WTC11 (cell line): ENCODE data around the gene RNASE4. TPM values are rescaled to one million over a fixed set of nuclear protein-coding genes. Genes with fewer than 3 reads are reported as not detected.

ENCODE experiments used
- CREM ChIP-seq: sonication (generic); formaldehyde crosslinking; IDR thresholded peaks from 2 replicates; pipeline ENCODE4 v1.8.1; 2022; ENCODE audit warnings: mild to moderate bottlenecking, missing genetic modification reagents, moderate library complexity
- ELF4 ChIP-seq: sonication (generic); formaldehyde crosslinking; IDR thresholded peaks from 2 replicates; pipeline ENCODE4 v1.8.1; 2022; ENCODE audit warnings: low read depth, mild to moderate bottlenecking, moderate library complexity, missing genetic modification reagents
- GABPB1 ChIP-seq: sonication (generic); formaldehyde crosslinking; IDR thresholded peaks from 2 replicates; pipeline ENCODE4 v1.8.1; 2023; ENCODE audit warnings: mild to moderate bottlenecking, missing genetic modification reagents
- GRHL2 ChIP-seq: fragments of 250-450 bp; sonication (Bioruptor Pico); IDR thresholded peaks from 2 replicates; pipeline ENCODE4 v1.8.0; 2022; ENCODE audit warnings: mild to moderate bottlenecking, moderate library complexity; ENCODE audit not compliant: insufficient replicate concordance, severe bottlenecking
- MXD4 ChIP-seq: fragments of 250-450 bp; sonication (Bioruptor Pico); IDR thresholded peaks from 2 replicates; pipeline ENCODE4 v1.8.0; 2021; ENCODE audit warnings: mild to moderate bottlenecking, moderate library complexity, borderline replicate concordance
- NR1H2 ChIP-seq: sonication (generic); formaldehyde crosslinking; IDR thresholded peaks from 2 replicates; pipeline ENCODE4 v1.9.0; 2021; ENCODE audit warnings: mild to moderate bottlenecking, moderate library complexity, missing genetic modification reagents
- PRRX2 ChIP-seq: fragments of 250-450 bp; sonication (Bioruptor Pico); IDR thresholded peaks from 2 replicates; pipeline ENCODE4 v1.8.0; 2021; ENCODE audit warnings: mild to moderate bottlenecking
- RORB ChIP-seq: fragments of 250-450 bp; sonication (Bioruptor Pico); IDR thresholded peaks from 2 replicates; pipeline ENCODE4 v1.9.0; 2021; ENCODE audit warnings: mild to moderate bottlenecking
- SMAD3 ChIP-seq: sonication (generic); formaldehyde crosslinking; IDR thresholded peaks from 2 replicates; pipeline ENCODE4 v1.8.0; 2022; ENCODE audit warnings: missing genetic modification reagents, mild to moderate bottlenecking, borderline replicate concordance
- SMAD4 ChIP-seq: sonication (generic); formaldehyde crosslinking; IDR thresholded peaks from 2 replicates; pipeline ENCODE4 v1.8.0; 2022; ENCODE audit warnings: mild to moderate bottlenecking, missing genetic modification reagents
- SP1 ChIP-seq: sonication (generic); formaldehyde crosslinking; conservative IDR thresholded peaks from 2 replicates; pipeline ENCODE4 v1.8.1; 2022; ENCODE audit warnings: missing genetic modification reagents
- TCF7 ChIP-seq: sonication (generic); formaldehyde crosslinking; IDR thresholded peaks from 2 replicates; pipeline ENCODE4 v1.8.0; 2022; ENCODE audit warnings: mild to moderate bottlenecking, low read depth, missing genetic modification reagents, moderate library complexity
- TEAD4 ChIP-seq: sonication (generic); formaldehyde crosslinking; IDR thresholded peaks from 2 replicates; pipeline ENCODE4 v1.8.0; 2022; ENCODE audit warnings: mild to moderate bottlenecking, missing genetic modification reagents
- ZNF219 ChIP-seq: sonication (generic); formaldehyde crosslinking; IDR thresholded peaks from 2 replicates; pipeline ENCODE4 v1.8.0; 2023; ENCODE audit warnings: missing genetic modification reagents, mild to moderate bottlenecking, borderline replicate concordance
- ZNF232 ChIP-seq: sonication (generic); formaldehyde crosslinking; IDR thresholded peaks from 2 replicates; pipeline ENCODE4 v1.8.0; 2022; ENCODE audit warnings: mild to moderate bottlenecking, missing genetic modification reagents
- total RNA-seq: library from RNA; stranded (reverse); gene quantifications from 3 replicates; pipeline ENCODE4 v1.2.3, GENCODE V29; 2021
- TF ChIP-seq, protein P1 (sequence below): sonication (generic); formaldehyde crosslinking; IDR thresholded peaks from 2 replicates; pipeline ENCODE4 v1.8.1; 2023; ENCODE audit warnings: mild to moderate bottlenecking, moderate library complexity, missing genetic modification reagents
- TF ChIP-seq, protein P2 (sequence below): sonication (generic); formaldehyde crosslinking; IDR thresholded peaks from 2 replicates; pipeline ENCODE4 v1.8.1; 2022; ENCODE audit warnings: low read depth, mild to moderate bottlenecking, moderate library complexity, missing genetic modification reagents, borderline replicate concordance
- TF ChIP-seq, protein P3 (sequence below): sonication (generic); formaldehyde crosslinking; IDR thresholded peaks from 2 replicates; pipeline ENCODE4 v1.8.1; 2023; ENCODE audit warnings: mild to moderate bottlenecking, missing genetic modification reagents
- TF ChIP-seq, protein P4 (sequence below): sonication (generic); formaldehyde crosslinking; IDR thresholded peaks from 2 replicates; pipeline ENCODE4 v1.8.1; 2022; ENCODE audit warnings: low read depth, missing genetic modification reagents, borderline replicate concordance
- TF ChIP-seq, protein P5 (sequence below): sonication (generic); formaldehyde crosslinking; conservative IDR thresholded peaks from 2 replicates; pipeline ENCODE4 v1.8.1; 2022; ENCODE audit warnings: mild to moderate bottlenecking, missing genetic modification reagents
- TF ChIP-seq, protein P6 (sequence below): sonication (generic); formaldehyde crosslinking; IDR thresholded peaks from 2 replicates; pipeline ENCODE4 v1.8.0; 2023; ENCODE audit warnings: missing genetic modification reagents
- TF ChIP-seq, protein P7 (sequence below): sonication (generic); formaldehyde crosslinking; IDR thresholded peaks from 2 replicates; pipeline ENCODE4 v1.8.0; 2023; ENCODE audit warnings: missing genetic modification reagents, mild to moderate bottlenecking, borderline replicate concordance
- TF ChIP-seq, protein P8 (sequence below): fragments of 250-450 bp; sonication (Bioruptor Pico); IDR thresholded peaks from 2 replicates; pipeline ENCODE4 v1.9.0; 2021; ENCODE audit warnings: mild to moderate bottlenecking
- TF ChIP-seq, protein P9 (sequence below): sonication (generic); formaldehyde crosslinking; IDR thresholded peaks from 2 replicates; pipeline ENCODE4 v1.8.0; 2022; ENCODE audit warnings: mild to moderate bottlenecking, missing genetic modification reagents

RNASE4 gene
- total RNA-seq, 1 experiment from 2014 or later = 2.8 TPM

DNA sequence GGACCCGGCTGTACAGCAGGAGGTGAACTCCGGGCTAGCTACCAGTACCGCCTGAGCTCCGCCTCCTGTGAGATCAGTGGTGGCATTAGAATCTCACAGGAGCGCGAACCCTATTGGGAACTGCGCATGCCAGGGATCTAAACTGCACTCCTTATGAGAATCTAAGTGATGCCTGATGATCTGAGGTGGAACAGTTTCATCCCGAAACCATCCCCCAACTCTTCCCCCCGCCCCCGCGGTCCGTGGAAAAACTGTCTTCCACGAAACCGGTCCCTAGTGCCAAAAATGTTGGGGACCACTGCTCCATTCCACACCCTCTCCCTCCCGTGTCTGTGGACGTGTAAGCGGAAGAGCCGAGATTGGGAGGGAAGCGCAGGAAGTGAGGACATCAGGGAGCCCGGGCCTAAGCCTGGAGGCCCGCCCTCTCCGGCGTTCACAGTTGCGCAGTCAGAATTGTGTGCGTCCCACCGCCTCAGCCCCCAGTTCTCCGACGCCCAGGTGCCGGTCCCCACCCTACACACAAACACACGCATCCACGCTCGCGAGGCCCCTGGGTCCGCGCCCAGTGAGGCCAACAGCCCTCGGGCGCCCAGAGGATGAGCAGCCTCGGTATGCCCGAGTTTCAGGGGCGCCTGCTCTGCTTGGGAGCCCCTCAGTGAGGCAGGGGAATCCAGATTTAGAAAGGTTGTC is 1.8 kb upstream of the RNASE4 start (continued):
- TF ChIP-seq, protein P1, sequence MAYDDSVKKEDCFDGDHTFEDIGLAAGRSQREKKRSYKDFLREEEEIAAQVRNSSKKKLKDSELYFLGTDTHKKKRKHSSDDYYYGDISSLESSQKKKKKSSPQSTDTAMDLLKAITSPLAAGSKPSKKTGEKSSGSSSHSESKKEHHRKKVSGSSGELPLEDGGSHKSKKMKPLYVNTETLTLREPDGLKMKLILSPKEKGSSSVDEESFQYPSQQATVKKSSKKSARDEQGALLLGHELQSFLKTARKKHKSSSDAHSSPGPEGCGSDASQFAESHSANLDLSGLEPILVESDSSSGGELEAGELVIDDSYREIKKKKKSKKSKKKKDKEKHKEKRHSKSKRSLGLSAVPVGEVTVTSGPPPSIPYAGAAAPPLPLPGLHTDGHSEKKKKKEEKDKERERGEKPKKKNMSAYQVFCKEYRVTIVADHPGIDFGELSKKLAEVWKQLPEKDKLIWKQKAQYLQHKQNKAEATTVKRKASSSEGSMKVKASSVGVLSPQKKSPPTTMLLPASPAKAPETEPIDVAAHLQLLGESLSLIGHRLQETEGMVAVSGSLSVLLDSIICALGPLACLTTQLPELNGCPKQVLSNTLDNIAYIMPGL = peak; percentile 59; the same call in 1 of the 2 replicates
- TF ChIP-seq, protein P2, sequence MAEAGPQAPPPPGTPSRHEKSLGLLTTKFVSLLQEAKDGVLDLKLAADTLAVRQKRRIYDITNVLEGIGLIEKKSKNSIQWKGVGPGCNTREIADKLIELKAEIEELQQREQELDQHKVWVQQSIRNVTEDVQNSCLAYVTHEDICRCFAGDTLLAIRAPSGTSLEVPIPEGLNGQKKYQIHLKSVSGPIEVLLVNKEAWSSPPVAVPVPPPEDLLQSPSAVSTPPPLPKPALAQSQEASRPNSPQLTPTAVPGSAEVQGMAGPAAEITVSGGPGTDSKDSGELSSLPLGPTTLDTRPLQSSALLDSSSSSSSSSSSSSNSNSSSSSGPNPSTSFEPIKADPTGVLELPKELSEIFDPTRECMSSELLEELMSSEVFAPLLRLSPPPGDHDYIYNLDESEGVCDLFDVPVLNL (CRISPR knock-in tag) = no peak
- TF ChIP-seq, protein P3, sequence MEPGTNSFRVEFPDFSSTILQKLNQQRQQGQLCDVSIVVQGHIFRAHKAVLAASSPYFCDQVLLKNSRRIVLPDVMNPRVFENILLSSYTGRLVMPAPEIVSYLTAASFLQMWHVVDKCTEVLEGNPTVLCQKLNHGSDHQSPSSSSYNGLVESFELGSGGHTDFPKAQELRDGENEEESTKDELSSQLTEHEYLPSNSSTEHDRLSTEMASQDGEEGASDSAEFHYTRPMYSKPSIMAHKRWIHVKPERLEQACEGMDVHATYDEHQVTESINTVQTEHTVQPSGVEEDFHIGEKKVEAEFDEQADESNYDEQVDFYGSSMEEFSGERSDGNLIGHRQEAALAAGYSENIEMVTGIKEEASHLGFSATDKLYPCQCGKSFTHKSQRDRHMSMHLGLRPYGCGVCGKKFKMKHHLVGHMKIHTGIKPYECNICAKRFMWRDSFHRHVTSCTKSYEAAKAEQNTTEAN = no peak
- TF ChIP-seq ZNF232 (CRISPR knock-in tag) = no peak
- TF ChIP-seq, protein P4, sequence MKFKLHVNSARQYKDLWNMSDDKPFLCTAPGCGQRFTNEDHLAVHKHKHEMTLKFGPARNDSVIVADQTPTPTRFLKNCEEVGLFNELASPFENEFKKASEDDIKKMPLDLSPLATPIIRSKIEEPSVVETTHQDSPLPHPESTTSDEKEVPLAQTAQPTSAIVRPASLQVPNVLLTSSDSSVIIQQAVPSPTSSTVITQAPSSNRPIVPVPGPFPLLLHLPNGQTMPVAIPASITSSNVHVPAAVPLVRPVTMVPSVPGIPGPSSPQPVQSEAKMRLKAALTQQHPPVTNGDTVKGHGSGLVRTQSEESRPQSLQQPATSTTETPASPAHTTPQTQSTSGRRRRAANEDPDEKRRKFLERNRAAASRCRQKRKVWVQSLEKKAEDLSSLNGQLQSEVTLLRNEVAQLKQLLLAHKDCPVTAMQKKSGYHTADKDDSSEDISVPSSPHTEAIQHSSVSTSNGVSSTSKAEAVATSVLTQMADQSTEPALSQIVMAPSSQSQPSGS (CRISPR knock-in tag) = no peak
- TF ChIP-seq SMAD3 = 0 out of 2 replicates have a peak, but pooled peaks have one; percentile 23
- no peak for TF ChIP-seq TCF7 (CRISPR knock-in tag)
- peak; percentile 15; the same call in 1 of the 2 replicates for TF ChIP-seq GABPB1 (CRISPR knock-in tag)
- TF ChIP-seq, protein P5, sequence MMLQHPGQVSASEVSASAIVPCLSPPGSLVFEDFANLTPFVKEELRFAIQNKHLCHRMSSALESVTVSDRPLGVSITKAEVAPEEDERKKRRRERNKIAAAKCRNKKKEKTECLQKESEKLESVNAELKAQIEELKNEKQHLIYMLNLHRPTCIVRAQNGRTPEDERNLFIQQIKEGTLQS (CRISPR knock-in tag) = no peak
- no peak for TF ChIP-seq RORB (CRISPR knock-in tag)
- no peak for TF ChIP-seq PRRX2 (CRISPR knock-in tag)
- TF ChIP-seq, protein P6, sequence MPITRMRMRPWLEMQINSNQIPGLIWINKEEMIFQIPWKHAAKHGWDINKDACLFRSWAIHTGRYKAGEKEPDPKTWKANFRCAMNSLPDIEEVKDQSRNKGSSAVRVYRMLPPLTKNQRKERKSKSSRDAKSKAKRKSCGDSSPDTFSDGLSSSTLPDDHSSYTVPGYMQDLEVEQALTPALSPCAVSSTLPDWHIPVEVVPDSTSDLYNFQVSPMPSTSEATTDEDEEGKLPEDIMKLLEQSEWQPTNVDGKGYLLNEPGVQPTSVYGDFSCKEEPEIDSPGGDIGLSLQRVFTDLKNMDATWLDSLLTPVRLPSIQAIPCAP (CRISPR knock-in tag) = no peak
- TF ChIP-seq, protein P7, sequence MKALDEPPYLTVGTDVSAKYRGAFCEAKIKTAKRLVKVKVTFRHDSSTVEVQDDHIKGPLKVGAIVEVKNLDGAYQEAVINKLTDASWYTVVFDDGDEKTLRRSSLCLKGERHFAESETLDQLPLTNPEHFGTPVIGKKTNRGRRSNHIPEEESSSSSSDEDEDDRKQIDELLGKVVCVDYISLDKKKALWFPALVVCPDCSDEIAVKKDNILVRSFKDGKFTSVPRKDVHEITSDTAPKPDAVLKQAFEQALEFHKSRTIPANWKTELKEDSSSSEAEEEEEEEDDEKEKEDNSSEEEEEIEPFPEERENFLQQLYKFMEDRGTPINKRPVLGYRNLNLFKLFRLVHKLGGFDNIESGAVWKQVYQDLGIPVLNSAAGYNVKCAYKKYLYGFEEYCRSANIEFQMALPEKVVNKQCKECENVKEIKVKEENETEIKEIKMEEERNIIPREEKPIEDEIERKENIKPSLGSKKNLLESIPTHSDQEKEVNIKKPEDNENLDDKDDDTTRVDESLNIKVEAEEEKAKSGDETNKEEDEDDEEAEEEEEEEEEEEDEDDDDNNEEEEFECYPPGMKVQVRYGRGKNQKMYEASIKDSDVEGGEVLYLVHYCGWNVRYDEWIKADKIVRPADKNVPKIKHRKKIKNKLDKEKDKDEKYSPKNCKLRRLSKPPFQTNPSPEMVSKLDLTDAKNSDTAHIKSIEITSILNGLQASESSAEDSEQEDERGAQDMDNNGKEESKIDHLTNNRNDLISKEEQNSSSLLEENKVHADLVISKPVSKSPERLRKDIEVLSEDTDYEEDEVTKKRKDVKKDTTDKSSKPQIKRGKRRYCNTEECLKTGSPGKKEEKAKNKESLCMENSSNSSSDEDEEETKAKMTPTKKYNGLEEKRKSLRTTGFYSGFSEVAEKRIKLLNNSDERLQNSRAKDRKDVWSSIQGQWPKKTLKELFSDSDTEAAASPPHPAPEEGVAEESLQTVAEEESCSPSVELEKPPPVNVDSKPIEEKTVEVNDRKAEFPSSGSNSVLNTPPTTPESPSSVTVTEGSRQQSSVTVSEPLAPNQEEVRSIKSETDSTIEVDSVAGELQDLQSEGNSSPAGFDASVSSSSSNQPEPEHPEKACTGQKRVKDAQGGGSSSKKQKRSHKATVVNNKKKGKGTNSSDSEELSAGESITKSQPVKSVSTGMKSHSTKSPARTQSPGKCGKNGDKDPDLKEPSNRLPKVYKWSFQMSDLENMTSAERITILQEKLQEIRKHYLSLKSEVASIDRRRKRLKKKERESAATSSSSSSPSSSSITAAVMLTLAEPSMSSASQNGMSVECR (CRISPR knock-in tag) = 0 out of 2 replicates have a peak, but pooled peaks have one; percentile 4
- TF ChIP-seq GRHL2 = no peak
- no peak for TF ChIP-seq SMAD4 (CRISPR knock-in tag)
- no peak for TF ChIP-seq ELF4 (CRISPR knock-in tag)
- TF ChIP-seq ZNF219 = no peak
- TF ChIP-seq TEAD4 (CRISPR knock-in tag) = 0 out of 2 replicates have a peak, but pooled peaks have one; percentile 8
- TF ChIP-seq SP1 (CRISPR knock-in tag) = 0 out of 2 replicates have a peak, but pooled peaks have one; percentile 14
- no peak for TF ChIP-seq CREM (CRISPR knock-in tag)
- no peak for TF ChIP-seq NR1H2 (CRISPR knock-in tag)
- TF ChIP-seq MXD4 (CRISPR knock-in tag) = no peak
- TF ChIP-seq, protein P8, sequence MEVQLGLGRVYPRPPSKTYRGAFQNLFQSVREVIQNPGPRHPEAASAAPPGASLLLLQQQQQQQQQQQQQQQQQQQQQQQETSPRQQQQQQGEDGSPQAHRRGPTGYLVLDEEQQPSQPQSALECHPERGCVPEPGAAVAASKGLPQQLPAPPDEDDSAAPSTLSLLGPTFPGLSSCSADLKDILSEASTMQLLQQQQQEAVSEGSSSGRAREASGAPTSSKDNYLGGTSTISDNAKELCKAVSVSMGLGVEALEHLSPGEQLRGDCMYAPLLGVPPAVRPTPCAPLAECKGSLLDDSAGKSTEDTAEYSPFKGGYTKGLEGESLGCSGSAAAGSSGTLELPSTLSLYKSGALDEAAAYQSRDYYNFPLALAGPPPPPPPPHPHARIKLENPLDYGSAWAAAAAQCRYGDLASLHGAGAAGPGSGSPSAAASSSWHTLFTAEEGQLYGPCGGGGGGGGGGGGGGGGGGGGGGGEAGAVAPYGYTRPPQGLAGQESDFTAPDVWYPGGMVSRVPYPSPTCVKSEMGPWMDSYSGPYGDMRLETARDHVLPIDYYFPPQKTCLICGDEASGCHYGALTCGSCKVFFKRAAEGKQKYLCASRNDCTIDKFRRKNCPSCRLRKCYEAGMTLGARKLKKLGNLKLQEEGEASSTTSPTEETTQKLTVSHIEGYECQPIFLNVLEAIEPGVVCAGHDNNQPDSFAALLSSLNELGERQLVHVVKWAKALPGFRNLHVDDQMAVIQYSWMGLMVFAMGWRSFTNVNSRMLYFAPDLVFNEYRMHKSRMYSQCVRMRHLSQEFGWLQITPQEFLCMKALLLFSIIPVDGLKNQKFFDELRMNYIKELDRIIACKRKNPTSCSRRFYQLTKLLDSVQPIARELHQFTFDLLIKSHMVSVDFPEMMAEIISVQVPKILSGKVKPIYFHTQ (CRISPR knock-in tag) = no peak
- TF ChIP-seq, protein P9, sequence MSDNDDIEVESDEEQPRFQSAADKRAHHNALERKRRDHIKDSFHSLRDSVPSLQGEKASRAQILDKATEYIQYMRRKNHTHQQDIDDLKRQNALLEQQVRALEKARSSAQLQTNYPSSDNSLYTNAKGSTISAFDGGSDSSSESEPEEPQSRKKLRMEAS (CRISPR knock-in tag) = no peak
